ENCODE results near the gene DEPDC5.

Gene DEPDC5

GRCh38 chr22:31929167-31929930 lies 175.5 kb downstream of the DEPDC5 start:
- DNase-seq: no peak

GRCh38 chr22:31932863-31933262 lies 179.0 kb downstream of the DEPDC5 start:
- no peak for DNase-seq

GRCh38 chr22:31933406-31933805 lies 179.6 kb downstream of the DEPDC5 start:
- DNase-seq: no peak

GRCh38 chr22:31933816-31934482 lies 180.1 kb downstream of the DEPDC5 start:
- no peak for DNase-seq

GRCh38 chr22:31935961-31936635 lies 182.3 kb downstream of the DEPDC5 start:
- DNase-seq: no peak

- DNase-seq: no peak
Measured at GRCh38 chr22:31937341-31937740, 183.5 kb downstream of the DEPDC5 start.

GRCh38 chr22:31938296-31938695 lies 184.5 kb downstream of the DEPDC5 start:
- DNase-seq: no peak

- DNase-seq: no peak
Measured at GRCh38 chr22:31940506-31940905, 186.7 kb downstream of the DEPDC5 start.

- DNase-seq: no peak
Measured at GRCh38 chr22:31942091-31942490, 188.3 kb downstream of the DEPDC5 start.

GRCh38 chr22:31943206-31943977 lies 189.6 kb downstream of the DEPDC5 start:
- no peak for DNase-seq

GRCh38 chr22:31943978-31944699 lies 190.3 kb downstream of the DEPDC5 start, which contains the start of gene YWHAH:
Gene YWHAH, plus strand, starts transcription at chr22:31944535. Its CDS starts 199 bp downstream, at chr22:31944734.
- no peak for DNase-seq

- DNase-seq: no peak
Measured at GRCh38 chr22:31944700-31945442, 191.1 kb downstream of the DEPDC5 start.

GRCh38 chr22:31945443-31945855 lies 191.6 kb downstream of the DEPDC5 start:
- no peak for DNase-seq

GRCh38 chr22:31945971-31946680 lies 192.3 kb downstream of the DEPDC5 start:
- no peak for DNase-seq

GRCh38 chr22:31947296-31947695 lies 193.5 kb downstream of the DEPDC5 start:
- DNase-seq: no peak

GRCh38 chr22:31948002-31948401 lies 194.2 kb downstream of the DEPDC5 start:
- DNase-seq: no peak

GRCh38 chr22:31950226-31950625 lies 196.4 kb downstream of the DEPDC5 start:
- DNase-seq: no peak

GRCh38 chr22:31951194-31952093 lies 197.6 kb downstream of the DEPDC5 start:
- no peak for DNase-seq

- no peak for DNase-seq
Measured at GRCh38 chr22:31952094-31952401, 198.2 kb downstream of the DEPDC5 start.

GRCh38 chr22:31952472-31952871 lies 198.7 kb downstream of the DEPDC5 start:
- DNase-seq: no peak

Data from SIG-M5 (cell line).